Body of pancreas (tissue), 4 donors: ENCODE results near the gene SRBD1.

Source experiments
- POLR2A ChIP-seq, 3 donors: fragments of 450-650 bp; IDR thresholded peaks; one replicate each; pipeline ENCODE4 v1.6.1; 2016; ENCODE audit warnings: antibody characterized with exemption in 3 of 3, mild to moderate bottlenecking in 2 of 3
- TF ChIP-seq, protein P1 (sequence below), 7 experiments: fragments of 450-650 bp in 4 of 7; fragments of 200-600 bp in 3 of 7; sonication (generic) in 3 of 7; IDR thresholded peaks; one replicate each; pipeline ENCODE4 v1.5.1; 2016 to 2019; ENCODE audit warnings: antibody characterized with exemption in 7 of 7

- TF ChIP-seq, protein P1, sequence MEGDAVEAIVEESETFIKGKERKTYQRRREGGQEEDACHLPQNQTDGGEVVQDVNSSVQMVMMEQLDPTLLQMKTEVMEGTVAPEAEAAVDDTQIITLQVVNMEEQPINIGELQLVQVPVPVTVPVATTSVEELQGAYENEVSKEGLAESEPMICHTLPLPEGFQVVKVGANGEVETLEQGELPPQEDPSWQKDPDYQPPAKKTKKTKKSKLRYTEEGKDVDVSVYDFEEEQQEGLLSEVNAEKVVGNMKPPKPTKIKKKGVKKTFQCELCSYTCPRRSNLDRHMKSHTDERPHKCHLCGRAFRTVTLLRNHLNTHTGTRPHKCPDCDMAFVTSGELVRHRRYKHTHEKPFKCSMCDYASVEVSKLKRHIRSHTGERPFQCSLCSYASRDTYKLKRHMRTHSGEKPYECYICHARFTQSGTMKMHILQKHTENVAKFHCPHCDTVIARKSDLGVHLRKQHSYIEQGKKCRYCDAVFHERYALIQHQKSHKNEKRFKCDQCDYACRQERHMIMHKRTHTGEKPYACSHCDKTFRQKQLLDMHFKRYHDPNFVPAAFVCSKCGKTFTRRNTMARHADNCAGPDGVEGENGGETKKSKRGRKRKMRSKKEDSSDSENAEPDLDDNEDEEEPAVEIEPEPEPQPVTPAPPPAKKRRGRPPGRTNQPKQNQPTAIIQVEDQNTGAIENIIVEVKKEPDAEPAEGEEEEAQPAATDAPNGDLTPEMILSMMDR (IDR thresholded peaks at IDR 0.05), result no peak
- TF ChIP-seq POLR2A (IDR thresholded peaks at IDR 0.05), result no peak
Observed at GRCh38 chr2:45623098-45623497, 12.0 kb upstream of the SRBD1 start.
